ENCODE results near the gene BLOC1S2.
A peak's percentile ranks its signal among the peaks of the same experiment; 100 is the strongest.
"Not testable (repeated sequence)": the region's sequence is repeated elsewhere in the genome, so short reads cannot be mapped to it uniquely, and the experiment has no call there.

Gene BLOC1S2

GRCh38 chr10:100289641-100290040, 3.2 kb upstream of the BLOC1S2 start:
- DNase-seq, result no peak

- no peak for DNase-seq
Measured at GRCh38 chr10:100288196-100288595, 1.7 kb upstream of the BLOC1S2 start.

- DNase-seq, result no peak
Measured at GRCh38 chr10:100287756-100288155, 1.3 kb upstream of the BLOC1S2 start.

- not testable (repeated sequence) for DNase-seq
Measured at GRCh38 chr10:100285326-100285725, 1.2 kb downstream of the BLOC1S2 start.

GRCh38 chr10:100282907-100283306, 3.6 kb downstream of the BLOC1S2 start:
- DNase-seq, result no peak

- DNase-seq, result not testable (repeated sequence)
Measured at GRCh38 chr10:100276971-100277370, 9.5 kb downstream of the BLOC1S2 start.

GRCh38 chr10:100267239-100268104, 19.0 kb downstream of the BLOC1S2 start, which contains the start of gene CWF19L1:
TSS of gene CWF19L1 (minus strand) at chr10:100267638. CDS start at chr10:100267593, 45 bp downstream.
- peak; percentile 84 for DNase-seq

GRCh38 chr10:100265821-100266485, 20.5 kb downstream of the BLOC1S2 start:
- no peak for DNase-seq

DNA sequence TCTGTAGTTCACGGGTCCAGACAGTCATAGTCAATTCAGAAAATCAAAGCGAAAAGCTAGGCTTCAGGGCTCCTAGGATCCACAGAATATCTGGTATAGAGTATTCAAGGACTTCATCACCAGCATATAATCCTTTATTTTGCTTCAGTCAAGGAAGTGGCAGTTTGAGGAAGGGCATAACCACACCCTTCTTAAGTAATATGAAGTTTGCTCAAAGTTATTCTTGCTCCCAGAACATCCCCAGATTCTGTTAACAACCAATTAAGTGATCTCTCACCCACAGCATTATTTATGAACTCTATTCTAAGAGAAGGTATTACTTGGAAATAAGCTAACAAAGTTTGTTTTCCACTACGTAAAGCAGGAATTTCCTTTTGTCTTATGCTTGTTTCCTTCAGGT, 32.3 kb downstream of the BLOC1S2 start:
- no peak for DNase-seq

DNA sequence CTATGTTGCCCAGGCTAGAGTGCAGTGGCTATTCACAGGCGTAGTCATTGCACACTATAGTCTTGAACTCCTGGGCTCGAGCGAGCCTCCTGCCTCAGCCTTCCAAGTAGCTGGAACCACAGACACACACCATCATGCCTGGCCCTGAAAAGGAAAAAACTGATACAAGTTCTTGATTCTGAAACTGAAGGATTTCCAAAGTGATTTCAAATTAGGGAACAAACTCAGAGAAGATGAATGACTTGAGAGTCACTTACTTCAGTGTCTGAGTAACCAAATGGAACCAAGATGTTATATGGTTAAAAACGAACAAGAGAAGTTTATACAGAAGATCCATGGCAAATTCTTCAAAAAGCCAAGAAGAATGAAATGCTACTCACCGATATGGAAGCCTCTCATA, 33.4 kb downstream of the BLOC1S2 start:
- no peak for DNase-seq

DNA sequence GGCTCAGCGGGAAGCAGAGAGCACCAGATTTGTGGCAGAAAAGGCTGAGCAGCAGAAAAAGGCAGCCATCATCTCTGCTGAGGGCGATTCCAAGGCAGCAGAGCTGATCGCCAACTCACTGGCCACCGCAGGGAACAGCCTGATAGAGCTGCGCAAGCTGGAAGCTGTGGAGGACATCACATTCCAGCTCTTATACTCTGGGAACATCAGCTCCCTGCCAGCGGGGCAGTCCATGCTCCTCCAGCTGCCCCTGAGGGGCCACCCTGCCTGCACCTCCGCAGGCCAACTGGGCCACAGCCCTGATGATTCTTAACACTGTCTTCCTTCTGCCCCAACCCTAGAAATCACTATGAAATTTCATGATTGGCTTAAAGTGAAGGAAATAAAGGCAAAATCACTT, 37.7 kb downstream of the BLOC1S2 start:
- no peak for DNase-seq

GRCh38 chr10:100245484-100246220, 40.8 kb downstream of the BLOC1S2 start:
- DNase-seq, result no peak

DNA sequence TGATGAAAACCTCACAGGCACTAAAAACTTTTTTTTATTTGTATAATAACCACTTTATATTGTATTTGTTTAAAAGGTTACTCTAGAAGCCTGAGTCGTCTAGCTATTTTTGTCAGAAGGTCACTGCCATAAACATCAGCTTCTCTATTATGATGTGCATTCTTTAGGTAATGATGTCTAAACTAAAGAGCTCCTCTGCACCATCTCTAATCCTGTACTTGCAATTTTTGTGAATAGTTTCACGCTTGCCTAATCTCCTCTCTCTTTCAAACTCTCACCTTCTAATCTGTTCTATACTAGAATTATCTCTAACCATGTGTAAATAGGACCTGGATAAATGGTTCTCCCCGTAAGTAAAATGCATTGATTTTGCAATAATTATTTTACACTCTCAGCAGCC, 46.6 kb downstream of the BLOC1S2 start:
- DNase-seq, result no peak

DNA sequence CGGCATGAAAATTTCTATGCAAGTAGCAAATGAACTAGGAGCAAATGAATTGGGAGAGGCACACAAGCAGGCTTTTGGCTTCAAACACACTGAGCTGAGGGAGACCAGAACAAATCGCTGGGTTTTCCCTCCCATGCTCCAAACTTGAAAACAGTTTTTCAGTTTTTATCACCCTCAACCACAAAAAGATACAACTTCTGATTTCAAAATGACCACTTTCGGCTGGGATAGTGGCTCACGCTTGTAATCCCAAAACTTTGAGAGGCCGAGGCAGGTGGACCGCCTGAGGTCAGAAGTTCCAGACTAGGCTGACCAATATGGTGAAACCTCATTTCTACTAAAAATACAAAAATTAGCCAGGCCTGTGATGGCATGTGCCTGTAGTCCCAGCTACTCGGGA, 48.1 kb downstream of the BLOC1S2 start:
- DNase-seq, result no peak

DNA sequence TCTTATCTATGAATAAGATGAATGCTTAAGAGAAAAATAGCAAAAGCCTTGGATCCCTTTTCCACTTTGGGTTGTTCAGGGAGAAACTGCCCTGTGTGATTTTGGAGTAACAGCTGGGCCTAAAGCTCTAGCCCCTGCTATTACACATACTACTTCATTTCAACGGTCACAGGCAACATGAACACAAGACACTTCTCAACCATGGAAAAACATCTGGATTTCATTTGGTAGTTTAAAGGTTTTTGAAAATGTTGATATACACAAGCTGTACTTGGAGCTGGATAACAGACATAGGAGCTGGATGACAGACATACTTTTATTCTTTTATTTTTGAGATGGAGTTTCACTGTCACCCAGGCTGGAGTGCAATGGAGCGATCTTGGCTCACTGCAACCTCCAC, 54.4 kb downstream of the BLOC1S2 start:
- no peak for DNase-seq

DNA sequence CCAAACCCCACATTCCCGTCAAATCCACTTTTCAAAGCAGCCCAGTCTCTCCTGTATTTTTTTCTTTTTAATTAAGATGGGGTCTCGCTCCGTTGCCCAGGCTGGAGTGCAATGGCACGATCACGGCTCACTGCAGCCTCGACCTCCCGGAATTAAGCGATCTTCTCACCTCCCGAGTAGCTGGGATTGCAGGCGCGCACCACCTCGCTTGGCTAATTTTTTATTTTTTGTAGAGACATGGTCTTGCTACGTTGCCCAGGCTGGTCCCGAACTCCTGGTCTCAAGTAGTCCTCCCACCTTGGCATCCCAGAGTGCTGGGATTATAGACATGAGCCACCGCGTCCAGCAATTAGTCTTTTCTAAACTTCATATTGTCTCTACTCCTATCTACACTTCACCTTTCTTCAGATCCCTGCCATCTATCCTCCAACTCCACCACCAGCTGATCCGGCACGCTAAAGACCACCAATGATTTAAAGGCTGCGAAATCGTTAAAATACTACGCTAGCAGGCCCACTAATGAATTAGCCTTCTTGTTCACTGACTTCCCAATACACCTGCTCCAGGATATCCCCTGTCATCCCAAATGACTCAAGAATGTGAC, 56.6 kb downstream of the BLOC1S2 start:
- peak; percentile 1 for DNase-seq

- DNase-seq, result no peak
Measured at GRCh38 chr10:100223879-100224278, 62.6 kb downstream of the BLOC1S2 start.

Measured in EL (cell line).